AG04450 (cell line): ENCODE data around the gene PARG. TPM values are rescaled to one million over a fixed set of nuclear protein-coding genes. Genes with fewer than 3 reads are reported as not detected.
"Not testable (repeated sequence)": the region's sequence is repeated elsewhere in the genome, so short reads cannot be mapped to it uniquely, and the experiment has no call there.

Experiments
- CTCF ChIA-PET: fragments of 300-600, 350-600 bp; formaldehyde crosslinking; extraction: SDS; loops from one replicate; lab custom pipeline; 2022; ENCODE audit warnings: antibody characterized with exemption, inconsistent platforms; lab: Charles Lee
- POLR2A ChIA-PET: fragments of 350-600 bp; formaldehyde crosslinking; extraction: SDS; loops from one replicate; lab custom pipeline; 2021; ENCODE audit warnings: antibody characterized with exemption, inconsistent platforms; lab: Yijun Ruan, JAX
- DNase-seq: peaks from one replicate; pipeline ENCODE4 v3.0.0-alpha.2; 2011; ENCODE audit warnings: low read depth, low spot score
- H3K27ac ChIP-seq: one replicate; pipeline ENCODE4 v1.5.1; 2012; ENCODE audit warnings: low read depth, low read length, control low read depth
- H3K27me3 ChIP-seq: one replicate; pipeline ENCODE4 v1.6.0; 2012; ENCODE audit warnings: low read length; ENCODE audit not compliant: control insufficient read depth, insufficient read depth
- H3K4me3 ChIP-seq: 2 replicates; pipeline ENCODE4 v1.5.1; 2011; ENCODE audit warnings: mild to moderate bottlenecking, low read depth, low read length, control low read depth
- H3K9me3 ChIP-seq: 2 replicates; pipeline ENCODE4 v1.5.1; 2012; ENCODE audit warnings: low read length; ENCODE audit not compliant: control insufficient read depth, insufficient read depth
- polyA plus RNA-seq: library from polyadenylated mRNA; depleted of rRNA; stranded (reverse); fragments of >200 nt; gene quantifications from 2 replicates; pipeline ENCODE4 v1.2.3, GENCODE V29; 2011

The PARG gene
- polyA plus RNA-seq, 1 experiment = 13.7 TPM

- H3K4me3 ChIP-seq, H3K27ac ChIP-seq, H3K27me3 ChIP-seq, H3K9me3 ChIP-seq, POLR2A ChIA-PET, DNase-seq, CTCF ChIA-PET: not testable (repeated sequence)
Measured at GRCh38 chr10:49899999-49900398, 41.8 kb downstream of the PARG start.

- POLR2A ChIA-PET, H3K27ac ChIP-seq, H3K9me3 ChIP-seq, H3K4me3 ChIP-seq, CTCF ChIA-PET, DNase-seq, H3K27me3 ChIP-seq: not testable (repeated sequence)
Measured at GRCh38 chr10:49890025-49890424, 51.8 kb downstream of the PARG start.

GRCh38 chr10:49884739-49885331 lies 57.0 kb downstream of the PARG start:
- POLR2A ChIA-PET, H3K9me3 ChIP-seq, H3K27me3 ChIP-seq, CTCF ChIA-PET, H3K4me3 ChIP-seq, DNase-seq, H3K27ac ChIP-seq: not testable (repeated sequence)

GRCh38 chr10:49883852-49884251 lies 58.0 kb downstream of the PARG start:
- H3K27me3 ChIP-seq, H3K27ac ChIP-seq, POLR2A ChIA-PET, CTCF ChIA-PET, DNase-seq, H3K9me3 ChIP-seq, H3K4me3 ChIP-seq: not testable (repeated sequence)

- H3K27me3 ChIP-seq, H3K4me3 ChIP-seq, POLR2A ChIA-PET, DNase-seq, H3K27ac ChIP-seq, CTCF ChIA-PET, H3K9me3 ChIP-seq: not testable (repeated sequence)
Measured at GRCh38 chr10:49882327-49882726, 59.5 kb downstream of the PARG start.

- H3K9me3 ChIP-seq, CTCF ChIA-PET, DNase-seq, H3K27ac ChIP-seq, POLR2A ChIA-PET, H3K27me3 ChIP-seq, H3K4me3 ChIP-seq: not testable (repeated sequence)
Measured at GRCh38 chr10:49872740-49873139, 69.1 kb downstream of the PARG start.

GRCh38 chr10:49871462-49871861 lies 70.4 kb downstream of the PARG start:
- CTCF ChIA-PET, POLR2A ChIA-PET, DNase-seq, H3K27me3 ChIP-seq, H3K27ac ChIP-seq, H3K9me3 ChIP-seq, H3K4me3 ChIP-seq: not testable (repeated sequence)

- POLR2A ChIA-PET = not testable (repeated sequence)
Measured at GRCh38 chr10:49859933-49860332, 81.9 kb downstream of the PARG start.

GRCh38 chr10:49858697-49859382 lies 83.0 kb downstream of the PARG start:
- H3K27ac ChIP-seq, H3K4me3 ChIP-seq, DNase-seq, H3K9me3 ChIP-seq, POLR2A ChIA-PET, H3K27me3 ChIP-seq, CTCF ChIA-PET: not testable (repeated sequence)

More at GRCh38 chr10:49859933-49860332, 81.9 kb downstream of the PARG start:
- DNase-seq, H3K9me3 ChIP-seq, H3K27ac ChIP-seq, H3K27me3 ChIP-seq, CTCF ChIA-PET, H3K4me3 ChIP-seq: not testable (repeated sequence)

GRCh38 chr10:49849520-49849919 lies 92.3 kb downstream of the PARG start:
- H3K9me3 ChIP-seq, POLR2A ChIA-PET, H3K27ac ChIP-seq, CTCF ChIA-PET, H3K4me3 ChIP-seq, H3K27me3 ChIP-seq, DNase-seq: not testable (repeated sequence)
